ENCODE data around the gene SF3A1.
A peak's percentile ranks its signal among the peaks of the same experiment; 100 is the strongest.

The SF3A1 gene

DNA sequence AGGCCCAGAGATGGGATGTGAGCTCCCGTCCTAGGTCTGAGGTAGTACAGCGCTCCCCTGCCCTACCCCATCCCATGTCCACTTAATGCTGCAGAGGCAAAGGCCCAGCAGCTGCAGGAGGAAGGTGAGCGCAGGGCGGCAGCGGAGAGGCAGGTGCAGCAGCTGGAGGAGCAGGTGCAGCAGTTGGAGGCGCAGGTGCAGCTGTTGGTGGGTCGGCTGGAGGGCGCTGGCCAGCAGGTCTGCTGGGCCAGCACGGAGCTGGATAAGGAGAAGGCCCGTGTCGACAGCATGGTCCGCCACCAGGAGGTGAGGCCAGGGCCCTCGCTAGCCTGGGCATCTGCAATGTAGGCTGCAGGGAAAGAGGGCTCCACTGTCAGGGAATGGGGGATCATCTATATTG lies 15.3 kb upstream of the SF3A1 start:
- Mint-ChIP-seq H3K27me3 (no peaks in the 10 kb centered on the region), H3K36me3 (no peaks in the 10 kb centered on the region), H3K9me3 (ENCODE audit: low read depth) (no peaks in the 10 kb centered on the region), H3K27ac (no peak overlapping the region), H3K4me3 (no peak overlapping the region), H3K4me1 (ENCODE audit: low read depth) (no peaks in the 10 kb centered on the region)

DNA sequence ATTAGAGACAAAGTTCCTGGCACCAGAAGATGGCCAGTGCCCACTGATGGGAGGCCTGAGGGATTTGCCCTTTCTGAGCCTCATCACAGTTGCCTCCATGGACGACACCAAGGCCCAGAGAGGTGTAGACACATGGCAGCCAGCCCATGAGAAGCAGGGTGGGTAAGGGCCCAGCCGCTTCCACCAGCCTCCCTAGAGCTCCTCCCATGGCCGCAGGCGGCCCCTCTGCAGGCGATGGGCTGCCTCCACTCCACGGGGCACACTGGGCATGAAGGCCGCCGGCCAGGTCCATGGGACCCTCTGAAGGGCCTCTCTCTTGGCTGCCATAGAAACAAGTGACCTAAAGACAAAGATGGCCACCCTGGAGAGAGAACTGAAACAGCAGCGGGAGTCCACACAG lies 14.6 kb upstream of the SF3A1 start:
- H3K4me1 Mint-ChIP-seq (ENCODE audit: low read depth), result no peaks in the 10 kb centered on the region
- H3K27ac Mint-ChIP-seq, result no peak overlapping the region
- H3K4me3 Mint-ChIP-seq, result no peak overlapping the region
- H3K9me3 Mint-ChIP-seq (ENCODE audit: low read depth), result no peaks in the 10 kb centered on the region
- peaks cover 3% of the 10 kb centered on the region for H3K36me3 Mint-ChIP-seq
- no peaks in the 10 kb centered on the region for H3K27me3 Mint-ChIP-seq

DNA sequence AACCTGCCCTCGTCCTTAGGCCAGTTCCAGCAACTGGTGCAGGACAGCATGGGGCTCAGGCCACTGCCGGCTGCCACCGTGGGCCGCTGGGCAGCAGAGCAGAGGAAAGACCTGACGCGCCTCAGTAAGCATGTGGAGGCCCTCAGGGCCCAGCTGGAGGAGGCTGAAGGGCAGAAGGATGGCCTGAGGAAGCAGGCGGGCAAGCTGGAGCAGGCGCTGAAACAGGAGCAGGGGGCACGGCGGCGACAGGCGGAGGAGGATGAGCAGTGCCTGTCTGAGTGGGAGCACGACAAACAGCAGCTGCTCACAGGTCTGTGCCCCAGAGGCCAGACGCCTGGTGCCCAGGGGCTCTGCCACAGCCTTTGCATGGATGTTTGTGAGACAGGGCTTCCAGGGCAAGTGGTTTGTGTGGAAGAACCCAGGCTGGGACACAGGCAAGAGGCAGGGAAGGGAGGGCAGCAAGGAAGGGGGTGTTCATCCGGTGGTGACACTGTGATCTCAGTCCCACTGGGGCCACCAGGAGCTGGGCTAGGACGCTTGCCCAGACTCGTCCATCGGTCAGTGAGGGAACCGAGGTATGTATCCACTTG lies 14.0 kb upstream of the SF3A1 start:
- no peak overlapping the region for H3K27ac Mint-ChIP-seq
- no peaks in the 10 kb centered on the region for H3K9me3 Mint-ChIP-seq (ENCODE audit: low read depth)
- no peaks in the 10 kb centered on the region for H3K27me3 Mint-ChIP-seq
- H3K36me3 Mint-ChIP-seq, result peaks cover 4% of the 10 kb centered on the region
- no peaks in the 10 kb centered on the region for H3K4me1 Mint-ChIP-seq (ENCODE audit: low read depth)
- no peak overlapping the region for H3K4me3 Mint-ChIP-seq

DNA sequence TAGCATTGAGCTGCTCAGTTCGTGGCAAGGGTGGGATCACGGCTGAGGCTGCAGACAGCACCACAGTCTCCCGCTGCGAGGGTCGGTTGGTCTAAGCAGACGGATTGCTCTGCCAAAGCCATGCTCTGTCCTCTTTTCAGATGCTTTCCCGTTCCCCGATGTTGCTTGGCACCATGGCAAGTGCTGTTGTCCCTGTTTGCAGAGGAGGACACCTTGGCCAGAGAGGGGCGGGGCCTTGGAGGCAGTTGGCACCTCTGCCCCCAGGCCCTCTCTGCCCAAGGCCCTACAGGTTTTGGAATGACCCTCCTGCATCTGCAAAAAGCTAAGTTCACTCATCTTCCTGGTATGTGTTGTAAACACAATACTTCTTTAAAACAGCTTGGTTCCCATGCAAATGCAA lies 11.7 kb upstream of the SF3A1 start:
- H3K4me3 Mint-ChIP-seq, result no peak overlapping the region
- H3K27ac Mint-ChIP-seq, result no peak overlapping the region
- H3K4me1 Mint-ChIP-seq (ENCODE audit: low read depth), result no peaks in the 10 kb centered on the region
- no peaks in the 10 kb centered on the region for H3K27me3 Mint-ChIP-seq
- H3K9me3 Mint-ChIP-seq (ENCODE audit: low read depth), result no peaks in the 10 kb centered on the region
- peaks cover 4% of the 10 kb centered on the region for H3K36me3 Mint-ChIP-seq

DNA sequence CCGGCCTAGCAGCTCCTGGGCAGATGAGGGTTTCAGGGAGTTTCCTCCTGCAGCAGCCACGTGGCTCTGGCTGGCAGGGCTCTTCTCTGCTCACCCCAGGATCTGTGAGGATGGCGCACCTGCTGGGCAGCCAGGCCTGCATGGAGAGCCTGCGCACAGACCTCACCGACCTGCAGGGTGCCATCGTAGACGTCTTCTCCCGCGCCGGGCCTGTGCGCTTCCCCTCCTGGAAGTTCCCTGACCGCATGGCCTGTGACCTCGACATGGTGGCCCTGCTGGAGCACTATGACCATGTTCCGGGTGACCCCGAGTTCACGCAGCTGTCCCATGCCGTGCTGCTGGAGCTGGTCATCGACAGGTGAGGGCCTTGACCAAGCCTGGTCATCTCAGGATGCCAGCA lies 9.2 kb upstream of the SF3A1 start:
- no peaks in the 10 kb centered on the region for H3K9me3 Mint-ChIP-seq (ENCODE audit: low read depth)
- H3K27me3 Mint-ChIP-seq, result no peaks in the 10 kb centered on the region
- H3K27ac Mint-ChIP-seq, result no peak overlapping the region
- no peak overlapping the region for H3K4me3 Mint-ChIP-seq
- peaks cover 6% of the 10 kb centered on the region for H3K36me3 Mint-ChIP-seq
- peaks cover 2% of the 10 kb centered on the region for H3K4me1 Mint-ChIP-seq (ENCODE audit: low read depth)

DNA sequence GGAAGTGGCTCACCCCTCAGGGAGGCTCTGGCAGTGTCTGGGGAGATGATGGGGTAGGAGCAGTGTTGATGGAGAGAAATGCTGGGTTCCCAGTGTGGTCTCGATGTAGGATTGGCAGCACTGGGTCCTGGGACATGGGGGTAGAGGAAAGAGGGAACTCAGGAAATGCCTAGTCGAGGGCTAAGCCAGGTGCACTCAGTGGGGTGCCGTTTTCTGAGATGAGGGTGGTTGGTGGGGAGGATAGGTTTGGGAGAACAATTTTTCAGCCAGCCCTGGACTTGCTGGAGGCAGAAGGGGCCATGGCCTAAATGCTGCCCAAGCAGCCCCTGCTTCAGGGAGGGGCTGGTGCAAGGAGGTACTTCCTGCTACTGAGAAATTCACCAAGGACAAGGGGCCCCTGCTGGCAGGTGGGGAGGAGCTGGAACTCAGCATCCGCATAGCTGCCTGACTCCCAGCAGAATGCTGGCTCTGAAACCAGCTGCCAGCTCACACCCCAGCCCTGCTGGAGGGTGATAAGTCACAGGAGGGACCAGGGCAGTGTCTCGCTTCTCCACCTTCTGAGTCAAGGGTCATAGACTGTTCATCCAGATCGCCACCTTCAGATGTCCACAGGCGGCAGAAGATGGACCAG lies 6.1 kb upstream of the SF3A1 start:
- no peak overlapping the region for H3K4me3 Mint-ChIP-seq
- no peaks in the 10 kb centered on the region for H3K27me3 Mint-ChIP-seq
- H3K36me3 Mint-ChIP-seq, result peaks cover 6% of the 10 kb centered on the region
- peaks cover 8% of the 10 kb centered on the region for H3K4me1 Mint-ChIP-seq (ENCODE audit: low read depth)
- H3K27ac Mint-ChIP-seq, result no peak overlapping the region
- H3K9me3 Mint-ChIP-seq (ENCODE audit: low read depth), result no peaks in the 10 kb centered on the region

DNA sequence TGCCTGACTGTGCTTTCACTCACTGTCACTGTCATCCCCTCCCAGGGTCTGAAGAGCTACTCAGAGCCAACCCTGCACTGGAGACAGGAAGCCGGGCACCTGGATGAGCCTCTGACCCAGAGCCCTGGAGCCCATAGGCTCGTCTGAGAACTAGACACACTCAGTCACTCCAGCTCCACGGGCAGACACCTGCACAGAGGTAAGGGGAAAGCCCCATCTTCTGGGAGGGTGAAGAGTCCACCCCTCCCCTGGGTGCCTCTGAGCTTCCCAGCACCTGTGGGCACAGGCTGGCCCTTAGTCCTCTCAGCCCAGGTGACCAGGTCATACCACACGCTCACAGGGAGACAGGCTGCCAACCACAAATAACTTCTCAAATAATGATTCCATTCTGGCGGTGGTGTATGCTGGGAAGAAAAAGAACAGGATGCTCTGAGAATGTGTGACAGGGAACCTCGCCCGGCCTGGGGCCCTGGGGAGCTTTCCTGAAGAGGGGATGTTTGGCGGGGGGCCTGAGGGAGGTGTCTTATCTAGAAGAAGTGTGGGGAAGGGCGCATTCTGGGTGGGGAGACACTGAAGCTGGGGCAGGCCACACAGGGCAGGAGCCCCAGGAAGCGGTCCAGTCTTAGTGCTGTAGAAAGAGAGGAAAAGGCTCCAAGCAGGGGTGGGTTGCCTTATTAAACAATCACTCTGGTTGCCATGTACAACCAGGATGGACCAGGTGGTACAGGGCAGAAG lies 5.4 kb upstream of the SF3A1 start:
- peaks cover 11% of the 10 kb centered on the region for H3K4me1 Mint-ChIP-seq (ENCODE audit: low read depth)
- H3K9me3 Mint-ChIP-seq (ENCODE audit: low read depth), result no peaks in the 10 kb centered on the region
- no peaks in the 10 kb centered on the region for H3K27me3 Mint-ChIP-seq
- H3K36me3 Mint-ChIP-seq, result peaks cover 6% of the 10 kb centered on the region
- no peak overlapping the region for H3K4me3 Mint-ChIP-seq
- no peak overlapping the region for H3K27ac Mint-ChIP-seq

DNA sequence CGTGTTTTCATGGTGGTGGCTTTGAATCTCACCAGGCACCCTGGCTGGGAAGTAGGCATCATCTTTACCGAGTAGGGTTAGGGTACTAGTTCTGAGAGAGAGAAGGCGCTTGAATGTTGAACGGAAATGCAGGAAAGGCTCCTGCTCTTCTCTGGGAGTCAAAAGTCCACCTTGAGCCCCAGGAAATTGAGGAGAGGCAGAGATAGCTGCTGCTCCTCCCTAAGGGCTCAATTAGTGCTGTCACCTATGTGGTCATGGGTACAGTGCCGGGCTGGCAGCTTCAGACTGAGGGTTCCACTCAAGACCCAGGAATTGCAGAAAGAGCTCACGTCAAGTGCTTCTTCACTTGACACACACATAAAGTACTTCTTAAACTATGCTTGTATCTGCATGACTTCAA lies 1.8 kb upstream of the SF3A1 start:
- H3K27ac Mint-ChIP-seq, result no peak overlapping the region
- peak overlapping the region; percentile 13 for H3K4me3 Mint-ChIP-seq
- H3K36me3 Mint-ChIP-seq, result peaks cover 9% of the 10 kb centered on the region
- H3K4me1 Mint-ChIP-seq (ENCODE audit: low read depth), result peaks cover 38% of the 10 kb centered on the region
- H3K27me3 Mint-ChIP-seq, result no peaks in the 10 kb centered on the region
- no peaks in the 10 kb centered on the region for H3K9me3 Mint-ChIP-seq (ENCODE audit: low read depth)

DNA sequence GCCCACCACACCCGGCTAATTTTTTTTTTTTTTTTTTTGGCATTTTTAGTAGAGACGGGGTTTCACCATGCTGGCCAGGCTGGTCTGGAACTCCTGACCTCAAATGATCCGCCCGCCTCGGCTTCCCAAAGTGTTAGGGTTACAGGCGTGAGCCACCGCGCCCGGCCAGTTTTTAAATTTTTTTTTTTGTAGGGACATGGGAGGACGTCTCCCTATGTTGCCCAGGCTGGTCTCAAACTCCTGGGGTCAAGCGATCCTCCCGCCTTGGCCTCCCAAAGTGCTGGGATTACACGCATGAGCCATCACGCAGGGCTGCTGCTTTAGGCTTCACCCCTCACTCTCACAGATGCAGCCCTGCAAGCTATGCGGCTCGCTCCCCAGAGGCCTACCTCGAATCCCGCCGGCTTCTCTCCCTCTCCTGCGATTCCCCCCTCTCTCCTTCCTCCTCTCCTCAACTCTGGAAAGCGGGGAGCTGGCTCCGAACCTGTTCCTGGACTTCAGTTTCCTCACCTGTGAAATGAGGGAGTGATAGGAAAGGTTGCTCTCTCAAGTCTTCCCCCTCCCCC lies 1.0 kb upstream of the SF3A1 start:
- Mint-ChIP-seq H3K9me3 (ENCODE audit: low read depth) (no peaks in the 10 kb centered on the region), H3K27ac (peak overlapping the region; percentile 50), H3K27me3 (no peaks in the 10 kb centered on the region), H3K36me3 (peaks cover 9% of the 10 kb centered on the region), H3K4me3 (peak overlapping the region; percentile 98), H3K4me1 (ENCODE audit: low read depth) (peaks cover 43% of the 10 kb centered on the region)

DNA sequence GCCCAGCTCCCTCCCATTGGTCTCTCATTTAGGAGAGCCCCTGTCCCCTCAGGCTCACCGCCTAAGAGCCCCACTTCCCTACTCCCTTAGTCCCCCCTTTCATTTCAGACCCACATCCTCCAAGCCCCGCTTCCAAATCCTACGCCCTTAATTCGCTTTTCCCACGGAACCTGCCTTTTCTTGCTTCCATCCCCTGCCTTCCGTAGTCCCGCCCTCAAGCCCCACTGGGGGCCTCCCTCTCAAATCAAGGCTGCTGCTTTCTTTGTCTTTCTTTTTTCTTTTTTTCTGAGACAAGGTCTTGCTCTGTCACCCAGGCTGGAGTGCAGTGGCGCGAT lies 509 bp upstream of the SF3A1 start:
- H3K4me1 Mint-ChIP-seq (ENCODE audit: low read depth), result peaks cover 47% of the 10 kb centered on the region
- H3K9me3 Mint-ChIP-seq (ENCODE audit: low read depth), result no peaks in the 10 kb centered on the region

DNA sequence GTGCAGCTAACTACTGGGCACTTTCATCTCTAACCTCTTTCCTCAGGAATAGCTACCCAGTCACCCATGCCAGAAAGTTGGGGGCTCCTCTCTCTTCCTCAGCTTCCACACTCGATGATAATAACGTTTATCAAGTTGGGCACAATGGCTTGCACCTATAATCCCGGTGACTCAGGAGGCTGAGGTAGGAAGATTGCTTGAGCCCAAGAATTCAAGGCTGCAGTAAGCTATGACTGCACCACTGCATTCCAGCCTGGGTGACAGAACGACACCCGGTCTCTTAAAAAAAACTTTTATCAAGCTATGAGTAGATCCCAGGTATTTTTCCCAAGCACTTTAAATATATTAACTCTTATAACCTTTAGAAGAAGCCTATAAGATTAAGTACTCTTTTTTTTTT lies 2.0 kb downstream of the SF3A1 start:
- Mint-ChIP-seq H3K36me3 (peaks cover 7% of the 10 kb centered on the region), H3K4me3 (peak overlapping the region; percentile 98), H3K4me1 (ENCODE audit: low read depth) (peaks cover 68% of the 10 kb centered on the region), H3K27me3 (no peaks in the 10 kb centered on the region), H3K27ac (peak overlapping the region; percentile 94), H3K9me3 (ENCODE audit: low read depth) (no peaks in the 10 kb centered on the region)

More for the DNA sequence above, 509 bp upstream of the SF3A1 start:
- peak overlapping the region; percentile 98 for H3K4me3 Mint-ChIP-seq
- peak overlapping the region; percentile 81 for H3K27ac Mint-ChIP-seq
- H3K27me3 Mint-ChIP-seq, result no peaks in the 10 kb centered on the region
- peaks cover 7% of the 10 kb centered on the region for H3K36me3 Mint-ChIP-seq

DNA sequence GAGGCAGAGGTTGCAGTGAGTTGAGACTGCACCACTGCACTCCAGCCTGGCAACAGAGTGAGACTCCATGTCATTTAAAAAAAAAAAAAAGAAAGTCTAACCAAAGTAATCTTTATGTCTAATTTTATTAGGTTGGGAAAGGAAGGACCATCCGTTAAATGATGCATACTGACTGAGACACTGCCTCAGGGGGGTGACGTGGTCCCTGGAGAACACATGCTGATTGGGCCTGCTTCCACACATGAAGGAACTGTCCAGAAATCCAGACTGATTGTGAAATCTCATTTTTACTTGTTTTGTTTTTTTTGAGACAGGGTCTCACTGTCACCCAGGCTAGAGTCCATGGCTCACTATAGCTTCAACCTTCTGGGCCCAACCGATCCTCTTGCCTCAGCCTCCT lies 5.5 kb downstream of the SF3A1 start:
- Mint-ChIP-seq H3K27ac (peak overlapping the region; percentile 23), H3K9me3 (ENCODE audit: low read depth) (no peaks in the 10 kb centered on the region), H3K4me1 (ENCODE audit: low read depth) (peaks cover 79% of the 10 kb centered on the region), H3K4me3 (no peak overlapping the region), H3K27me3 (no peaks in the 10 kb centered on the region), H3K36me3 (peaks cover 9% of the 10 kb centered on the region)

DNA sequence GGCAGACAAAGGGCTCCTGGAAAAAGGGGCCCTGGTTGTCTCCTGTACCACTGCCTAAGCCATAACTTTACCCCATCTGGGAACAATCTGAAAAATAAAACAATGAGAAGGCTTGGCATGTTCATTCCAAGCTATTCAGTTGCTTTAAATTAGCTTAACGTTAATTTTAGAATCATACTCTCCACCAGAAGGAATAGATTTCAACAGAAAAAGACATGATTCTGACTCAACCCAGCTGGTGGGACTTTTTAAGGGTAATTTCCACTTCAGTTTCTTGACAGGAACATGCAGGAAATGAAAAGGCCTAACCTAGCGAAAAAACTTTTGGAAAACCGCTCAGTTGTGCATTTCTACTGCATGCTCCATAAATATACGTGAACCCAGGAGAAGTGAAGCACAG lies 7.9 kb downstream of the SF3A1 start:
- Mint-ChIP-seq H3K27ac (peak overlapping the region; percentile 72), H3K4me3 (peak overlapping the region; percentile 48), H3K9me3 (ENCODE audit: low read depth) (no peaks in the 10 kb centered on the region), H3K27me3 (no peaks in the 10 kb centered on the region), H3K4me1 (ENCODE audit: low read depth) (peaks cover 62% of the 10 kb centered on the region), H3K36me3 (peaks cover 3% of the 10 kb centered on the region)

DNA sequence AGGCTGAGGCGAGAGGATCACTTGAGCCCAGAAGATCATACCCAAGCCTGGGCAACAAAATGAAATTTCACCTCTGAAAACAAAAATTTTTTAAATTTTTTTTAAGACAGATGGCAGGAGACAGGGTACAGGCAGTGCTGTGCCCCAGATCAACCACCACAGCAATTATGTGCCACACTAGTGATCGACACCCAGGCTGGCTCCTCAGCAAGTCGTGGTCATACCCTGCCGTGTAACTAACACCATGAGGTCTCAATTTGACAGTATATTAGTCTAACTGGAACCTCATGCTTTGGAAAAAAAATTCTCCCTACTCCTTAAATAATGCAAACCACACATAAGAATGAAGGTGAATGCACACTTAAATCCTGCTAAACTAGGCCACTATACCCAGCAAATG lies 8.3 kb downstream of the SF3A1 start:
- H3K4me3 Mint-ChIP-seq, result peak overlapping the region; percentile 48
- no peaks in the 10 kb centered on the region for H3K27me3 Mint-ChIP-seq
- peaks cover 58% of the 10 kb centered on the region for H3K4me1 Mint-ChIP-seq (ENCODE audit: low read depth)
- peaks cover 3% of the 10 kb centered on the region for H3K36me3 Mint-ChIP-seq
- H3K9me3 Mint-ChIP-seq (ENCODE audit: low read depth), result no peaks in the 10 kb centered on the region
- H3K27ac Mint-ChIP-seq, result peak overlapping the region; percentile 72

DNA sequence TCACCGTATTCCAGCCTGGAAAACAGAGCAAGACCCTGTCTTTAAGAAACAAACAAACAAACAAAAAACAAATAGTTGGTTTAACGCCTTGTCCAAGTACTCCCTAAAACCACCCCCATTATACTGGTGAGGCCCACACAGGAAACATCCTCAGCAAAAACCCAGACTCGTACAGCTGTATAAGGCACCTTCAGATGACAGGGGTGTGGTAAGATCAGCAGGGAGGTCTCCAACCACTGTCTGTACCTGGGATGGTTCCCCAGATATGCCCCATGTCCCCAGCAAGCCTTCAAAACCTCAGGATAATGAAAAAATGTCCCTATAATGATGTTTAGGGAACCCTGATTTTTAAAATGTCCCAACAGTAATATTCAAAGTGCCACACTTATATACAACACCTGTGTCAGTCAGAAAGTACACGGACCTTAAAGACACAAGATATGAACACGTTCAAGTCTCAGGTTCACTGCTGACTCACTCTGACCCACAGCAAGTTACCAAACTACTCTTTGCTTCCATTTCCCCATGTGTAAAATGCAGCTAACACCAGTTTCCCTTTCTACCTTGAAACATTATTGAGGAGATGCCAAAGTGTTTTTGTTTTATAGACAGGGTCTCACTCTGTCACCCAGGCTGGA lies 9.3 kb downstream of the SF3A1 start:
- peaks cover 51% of the 10 kb centered on the region for H3K4me1 Mint-ChIP-seq (ENCODE audit: low read depth)
- H3K36me3 Mint-ChIP-seq, result peaks cover 7% of the 10 kb centered on the region
- H3K27me3 Mint-ChIP-seq, result no peaks in the 10 kb centered on the region
- H3K27ac Mint-ChIP-seq, result peak overlapping the region; percentile 30
- H3K9me3 Mint-ChIP-seq (ENCODE audit: low read depth), result no peaks in the 10 kb centered on the region
- H3K4me3 Mint-ChIP-seq, result peak overlapping the region; percentile 4

Data from activated naive CD8-positive, alpha-beta T cell (primary cell).